HG03135 (cell line): ENCODE data around the gene CUX1.
"Not testable (repeated sequence)": the region's sequence is repeated elsewhere in the genome, so short reads cannot be mapped to it uniquely, and the experiment has no call there.

ENCODE experiments used
- ATAC-seq: cut with Tn5 transposase; IDR thresholded peaks from one replicate; pipeline ENCODE4 v1.9.1; 2021; ENCODE audit warnings: mild to moderate bottlenecking, moderate library complexity; ENCODE audit not compliant: unreplicated experiment

Gene CUX1

DNA sequence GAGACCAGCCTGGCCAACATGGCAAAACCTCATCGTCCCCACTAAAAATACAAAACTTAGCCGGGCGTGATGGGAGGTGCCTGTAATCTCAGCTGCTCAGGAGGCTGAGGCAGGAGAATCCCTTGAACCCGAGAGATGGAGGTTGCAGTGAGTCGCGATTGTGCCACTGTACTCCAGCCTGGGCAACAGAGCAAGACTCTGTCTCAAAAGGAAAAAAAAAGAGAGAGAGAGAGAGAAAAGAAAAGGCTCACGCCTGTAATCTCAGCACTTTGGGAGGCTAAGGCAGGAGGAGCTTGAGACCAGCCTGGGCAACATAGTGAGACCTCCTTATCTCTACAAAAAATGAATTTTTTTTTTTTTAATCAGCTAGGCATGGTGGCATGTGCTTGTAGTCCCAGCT lies 157.6 kb downstream of the CUX1 start:
- ATAC-seq = no peak

DNA sequence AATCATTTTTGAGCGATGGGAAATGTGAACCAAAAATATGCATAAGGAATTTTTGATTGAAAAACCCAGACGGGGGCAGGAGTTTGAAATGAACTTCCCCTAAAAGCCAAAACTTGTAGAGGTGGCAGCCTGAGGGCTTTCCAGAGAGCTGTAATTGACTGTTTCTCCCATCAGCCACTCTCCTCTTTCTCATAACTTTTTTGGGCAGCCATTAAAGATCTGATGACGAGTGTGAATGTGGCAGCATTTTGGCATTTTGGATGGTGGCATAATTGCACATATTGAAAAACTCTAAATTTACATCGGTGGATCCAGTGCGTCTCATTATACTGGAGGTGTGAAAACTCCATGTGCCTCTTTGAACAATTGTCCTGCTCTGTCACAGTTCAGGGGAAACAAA lies 159.0 kb downstream of the CUX1 start:
- ATAC-seq = no peak

DNA sequence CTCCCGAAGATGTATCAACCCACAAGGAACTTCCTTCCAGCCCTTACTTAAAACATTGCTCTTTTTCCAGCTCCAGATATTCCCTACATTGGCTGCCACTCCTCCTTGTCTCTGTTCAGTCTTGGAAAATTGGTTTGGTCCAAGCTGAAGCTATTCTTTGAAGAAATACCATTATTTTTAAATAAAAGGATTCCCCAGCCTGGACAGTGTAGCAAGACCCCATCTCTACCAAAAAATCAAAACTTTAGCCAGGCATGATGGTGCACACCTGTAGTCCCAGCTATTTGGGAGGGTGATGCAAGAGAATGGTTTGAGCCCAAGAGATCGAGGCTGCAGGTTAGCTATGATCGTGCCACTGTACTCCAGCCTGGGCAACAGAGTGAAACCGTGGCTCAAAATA lies 159.8 kb downstream of the CUX1 start:
- no peak for ATAC-seq

DNA sequence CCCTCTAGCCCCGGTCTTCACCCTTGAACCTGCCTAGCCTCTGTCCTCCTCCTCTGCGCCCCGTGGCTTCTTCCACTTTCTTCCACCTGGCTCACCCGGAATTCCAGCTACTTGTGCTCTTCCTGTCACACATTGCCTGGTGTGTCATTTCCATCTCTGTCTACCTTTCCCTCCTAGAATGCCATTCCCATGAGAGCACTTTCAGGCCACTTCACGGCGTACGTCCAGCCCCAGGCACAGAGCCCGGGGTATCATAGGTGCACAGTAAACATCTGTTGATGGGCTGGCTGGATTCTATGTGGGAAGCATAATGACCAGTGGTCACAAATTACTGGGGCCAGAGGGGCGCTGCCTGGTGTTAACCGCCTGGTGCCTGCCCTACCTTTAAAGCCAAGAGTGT lies 161.3 kb downstream of the CUX1 start:
- no peak for ATAC-seq

DNA sequence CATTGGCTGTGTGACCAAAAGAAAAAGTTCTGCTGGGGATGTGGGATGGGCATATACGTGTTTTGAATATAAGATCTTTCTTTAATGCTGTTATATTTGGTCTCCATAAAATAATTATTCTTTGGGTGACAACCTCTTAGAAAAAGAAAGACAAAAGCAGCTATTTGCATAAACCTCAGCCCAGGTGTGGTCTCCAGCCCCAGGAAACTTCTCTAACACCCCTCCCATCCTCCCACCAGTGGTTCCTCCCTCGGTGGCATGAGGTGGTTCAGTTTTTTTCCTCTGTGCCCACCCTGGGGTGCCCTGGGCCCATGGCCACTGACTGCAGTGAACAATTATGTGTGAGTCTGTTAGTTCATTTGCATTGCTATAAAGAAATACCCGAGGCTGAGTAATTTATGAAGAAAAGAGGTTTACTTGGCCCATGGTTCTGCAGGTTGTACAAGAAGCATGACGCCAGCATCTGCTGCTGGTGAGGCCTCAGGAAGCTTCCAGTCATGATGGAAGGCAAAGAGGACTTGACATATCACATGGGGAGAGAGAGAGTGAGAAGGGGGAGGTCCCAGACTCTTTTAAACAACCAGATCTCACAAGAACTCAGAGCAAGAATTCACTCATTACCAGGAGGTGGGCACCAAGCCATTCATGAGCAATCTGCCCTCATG lies 165.9 kb downstream of the CUX1 start:
- no peak for ATAC-seq

DNA sequence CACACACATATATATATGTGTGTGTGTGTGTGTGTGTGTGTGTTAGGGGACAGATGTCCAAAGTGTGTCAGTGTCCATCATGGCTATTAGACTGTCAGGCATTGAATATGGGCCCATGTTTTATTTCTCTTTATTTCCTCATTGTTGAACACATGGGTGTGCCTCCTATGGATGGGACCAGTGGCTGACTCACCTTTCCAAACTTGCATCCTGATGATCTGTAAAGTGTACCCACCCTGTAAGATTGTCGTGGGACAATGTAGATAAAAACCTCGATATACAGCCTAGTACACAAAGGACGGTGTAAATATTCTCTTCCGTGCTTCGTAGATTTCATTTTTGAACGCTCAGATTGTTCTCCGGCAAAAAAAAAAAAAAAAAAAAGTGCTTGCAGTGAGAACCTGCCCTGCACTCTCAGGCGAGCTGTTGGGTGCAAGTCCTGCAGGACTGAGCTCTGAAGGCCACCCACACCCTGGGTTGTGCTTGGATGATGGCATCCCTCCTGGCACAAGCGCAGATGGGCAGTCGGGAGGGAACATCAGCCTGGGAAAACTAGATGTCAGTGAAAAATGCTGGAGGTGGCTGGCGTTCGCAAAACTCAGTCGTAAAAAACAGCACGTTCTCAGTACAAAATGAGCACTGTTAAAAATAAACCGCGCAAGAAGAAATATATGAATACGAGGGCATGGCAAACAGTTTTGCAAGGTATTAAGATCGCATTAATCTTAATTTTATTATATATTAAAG lies 166.9 kb downstream of the CUX1 start:
- no peak for ATAC-seq

DNA sequence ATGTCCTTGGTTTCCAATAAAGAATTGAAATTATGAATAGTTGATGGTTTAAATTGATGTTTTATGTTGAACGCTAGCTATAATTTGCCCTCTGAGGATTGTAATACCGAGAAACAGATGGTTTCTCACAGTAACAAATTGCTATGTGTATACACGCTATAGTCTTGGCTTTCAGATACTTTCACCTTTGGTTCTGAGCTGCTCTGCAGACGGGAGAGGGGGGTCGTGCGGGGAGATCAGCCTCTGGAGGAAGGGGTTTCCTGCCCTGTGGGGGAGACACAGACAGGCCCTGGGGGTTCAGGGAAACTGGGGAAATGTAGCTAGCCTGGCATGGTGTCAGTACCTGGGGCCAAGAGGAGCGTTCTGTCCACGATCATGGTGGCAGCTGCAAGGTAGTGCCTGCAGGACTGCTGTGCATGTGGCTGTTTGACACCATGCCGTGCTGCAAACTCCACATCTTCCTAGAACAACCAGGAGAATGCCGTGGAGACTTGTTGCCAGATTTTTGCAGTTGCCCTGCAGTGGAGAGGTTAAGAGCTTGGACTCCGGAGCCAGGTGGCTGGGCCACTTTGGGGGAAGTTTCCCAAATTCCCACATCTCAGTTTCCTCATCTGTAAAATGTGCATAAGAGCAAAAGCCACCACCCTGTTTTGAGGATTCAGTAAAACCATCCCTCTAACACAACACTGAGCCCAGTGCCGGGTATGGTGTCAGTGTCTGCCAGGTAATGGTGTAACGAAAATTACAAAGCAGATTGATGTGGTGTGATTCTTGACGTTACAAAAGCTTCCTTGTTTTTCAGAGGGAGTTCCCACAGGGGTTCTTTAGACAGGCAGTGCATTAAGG lies 167.9 kb downstream of the CUX1 start:
- no peak for ATAC-seq

DNA sequence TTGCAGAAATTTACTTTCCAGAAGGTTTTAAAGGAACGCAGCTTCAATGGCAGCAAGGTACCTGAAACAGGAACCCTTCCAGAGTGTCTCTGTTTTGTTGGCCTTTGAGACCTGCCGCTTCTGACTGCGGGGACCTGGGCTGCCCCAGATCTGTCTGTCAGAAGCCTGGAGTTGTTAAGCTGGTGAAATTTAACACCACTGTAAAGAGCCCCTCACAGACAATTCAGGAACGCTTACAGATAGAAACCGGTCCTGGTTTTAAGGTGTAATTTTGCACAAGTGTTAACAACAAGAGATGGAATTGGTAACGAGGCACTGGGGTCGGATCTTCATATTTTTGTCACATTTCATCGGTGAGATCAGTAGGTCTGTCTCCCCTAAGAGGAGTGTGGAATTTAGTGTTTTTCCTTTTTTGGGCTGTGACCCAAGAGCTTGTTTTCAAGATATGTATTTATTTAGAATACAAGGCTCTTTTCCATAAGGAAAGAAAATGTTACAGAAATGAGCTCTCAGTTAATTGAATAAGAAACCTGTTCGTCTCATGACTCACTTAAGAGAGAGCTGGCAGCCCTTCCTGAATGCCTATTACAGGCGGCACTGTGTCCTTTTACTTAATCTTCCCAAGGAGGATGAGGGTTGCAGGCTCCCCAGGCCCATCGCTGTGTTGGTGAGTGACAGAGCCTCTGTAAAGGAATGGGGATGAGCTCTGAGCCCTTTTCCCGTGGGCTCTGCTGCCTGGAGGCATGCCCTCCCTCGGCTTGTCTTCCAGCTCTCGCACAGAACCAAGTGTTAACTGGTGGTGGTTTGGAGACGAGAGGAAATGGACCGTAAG lies 168.7 kb downstream of the CUX1 start:
- ATAC-seq = no peak

DNA sequence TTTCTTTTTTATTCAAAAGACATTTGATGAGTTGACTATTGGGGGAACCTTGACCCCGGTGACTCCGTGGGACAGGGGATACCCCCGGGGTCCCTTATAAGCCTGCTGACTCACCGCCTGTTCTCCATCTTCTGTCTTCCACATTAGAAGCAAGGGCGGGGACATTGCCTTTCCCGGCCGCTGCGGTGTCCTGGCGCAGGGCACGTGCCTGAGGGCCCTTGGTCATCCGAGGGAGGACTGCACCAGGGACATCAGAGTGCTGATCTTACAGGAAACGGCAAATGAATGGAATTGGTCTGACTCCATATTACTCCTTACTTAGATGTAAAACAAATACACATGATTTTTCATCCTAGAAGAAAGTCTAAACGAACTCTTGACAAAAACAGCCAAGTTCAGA lies 170.1 kb downstream of the CUX1 start:
- no peak for ATAC-seq

DNA sequence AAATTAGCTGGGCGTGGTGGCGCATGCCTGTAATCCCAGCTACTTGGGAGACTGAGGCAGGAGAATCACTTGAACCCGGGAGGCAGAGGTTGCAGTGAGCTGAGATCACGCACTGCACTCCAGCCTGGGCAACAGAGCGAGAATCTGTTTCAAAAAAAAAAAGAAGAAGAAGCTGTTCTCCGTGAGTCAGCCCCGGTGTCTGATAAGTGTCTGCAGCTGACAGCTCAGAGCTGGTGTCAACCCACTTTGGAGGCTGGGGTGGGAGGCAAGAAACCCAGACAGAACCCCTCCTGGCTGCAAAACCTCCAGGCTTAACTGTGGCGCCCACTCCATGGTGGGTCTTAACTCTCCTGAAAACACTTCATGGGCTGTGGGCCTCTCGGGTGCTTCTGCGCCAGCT lies 170.6 kb downstream of the CUX1 start:
- ATAC-seq = not testable (repeated sequence)

DNA sequence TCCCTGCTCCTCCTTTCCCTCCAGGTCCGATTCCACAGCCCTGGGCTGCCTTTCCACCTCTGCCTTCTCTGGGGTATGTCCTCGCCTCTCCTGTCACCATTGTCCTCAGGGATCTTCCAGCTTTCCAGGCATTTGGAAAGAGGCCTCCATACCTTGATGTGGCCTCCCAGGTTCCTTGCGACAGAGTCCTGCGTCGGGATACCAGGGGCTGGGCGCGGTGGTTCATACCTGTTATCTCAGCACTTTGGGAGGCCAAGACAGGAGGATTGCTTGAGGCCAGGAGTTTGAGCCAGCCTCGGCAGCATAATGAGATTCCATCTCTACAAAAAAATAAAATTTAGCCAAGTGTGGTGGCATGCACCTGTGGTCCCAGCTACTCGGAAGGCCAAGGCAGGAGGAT lies 171.1 kb downstream of the CUX1 start:
- ATAC-seq = no peak

DNA sequence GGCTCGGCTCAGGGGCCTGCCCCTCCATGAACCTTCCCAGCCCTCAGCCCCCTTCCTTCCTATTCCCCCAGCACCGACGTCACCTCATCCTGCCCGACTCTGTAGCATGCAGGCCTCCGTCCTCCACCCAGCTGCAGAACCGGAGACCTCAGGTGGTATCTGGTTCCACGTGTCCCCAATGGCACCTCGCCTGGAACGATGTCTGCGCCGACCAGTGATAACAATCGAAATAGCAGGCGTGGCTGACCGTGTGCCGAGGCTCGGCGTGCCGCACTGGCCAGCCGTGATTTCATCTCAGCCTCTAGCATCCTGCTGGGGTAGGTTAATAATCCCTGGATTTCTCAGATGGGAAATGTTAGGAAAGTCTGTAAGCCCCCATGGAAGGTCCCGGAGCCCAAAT lies 171.7 kb downstream of the CUX1 start:
- ATAC-seq = no peak

DNA sequence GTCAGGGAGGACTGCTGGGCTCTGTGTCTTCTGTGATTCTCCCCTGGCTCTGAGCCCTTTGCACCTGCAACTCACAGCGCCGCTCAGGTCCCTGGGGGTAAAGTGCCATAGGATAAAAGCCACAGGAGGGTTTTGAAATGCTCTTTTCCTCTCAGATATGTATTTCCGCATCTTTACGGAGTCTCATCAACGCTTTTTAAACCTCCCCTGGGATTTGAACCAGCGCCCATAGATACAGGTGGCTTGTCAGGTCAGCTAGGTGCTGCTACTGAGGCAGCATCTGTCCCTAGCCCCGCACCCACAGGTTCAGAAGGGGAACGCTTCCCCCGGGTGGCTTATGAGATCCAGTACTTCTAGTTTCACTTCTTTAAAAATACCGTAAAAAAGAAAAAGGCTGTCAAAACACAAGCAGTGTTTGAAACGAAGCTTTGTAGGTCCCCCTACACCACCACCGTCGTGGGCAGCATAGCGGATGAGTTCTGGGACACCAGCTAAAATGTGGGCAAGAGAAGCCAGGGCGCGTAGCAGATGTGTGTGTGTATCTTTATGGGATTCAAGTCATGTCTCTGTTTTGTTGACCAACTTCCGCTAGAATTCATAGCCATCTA lies 173.5 kb downstream of the CUX1 start:
- peak; percentile 72 for ATAC-seq

DNA sequence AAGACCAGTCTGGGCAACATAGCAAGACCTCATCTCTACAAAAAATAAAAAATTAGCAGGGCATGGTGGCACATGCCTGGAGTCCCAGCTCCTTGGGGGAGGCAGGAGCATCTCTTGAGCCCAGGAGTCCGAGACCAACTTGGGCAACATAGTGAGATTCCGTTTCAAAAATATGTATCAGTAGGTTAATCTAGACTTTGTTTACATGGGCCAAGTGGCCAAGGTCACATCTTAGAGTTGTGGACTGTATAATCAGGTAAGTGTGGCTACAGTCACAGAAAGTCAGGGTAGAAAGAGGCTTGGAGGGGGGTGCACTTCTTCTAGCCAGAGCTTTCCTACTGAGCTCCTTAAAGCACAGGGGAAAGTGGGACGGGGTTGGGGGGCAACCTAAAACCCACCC lies 174.4 kb downstream of the CUX1 start:
- ATAC-seq = no peak

DNA sequence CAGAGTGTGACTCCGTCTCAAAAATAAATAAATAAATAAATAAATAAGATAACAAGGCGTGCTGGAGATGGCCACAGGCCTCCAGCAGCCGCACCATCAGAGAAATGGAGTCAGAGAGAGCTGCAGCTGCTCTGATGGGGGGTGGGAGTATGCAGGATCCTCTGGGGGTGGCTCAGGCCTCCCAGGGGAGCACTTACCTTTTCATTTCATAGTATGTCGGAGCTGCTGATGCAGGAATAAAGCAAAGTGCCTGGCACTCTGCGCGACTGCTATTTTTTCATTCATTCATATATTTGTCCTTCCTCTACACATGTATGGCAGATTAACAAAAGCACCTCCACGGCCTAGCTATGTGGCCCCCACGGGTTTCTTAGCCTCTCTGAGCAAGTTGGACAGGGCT lies 175.9 kb downstream of the CUX1 start:
- no peak for ATAC-seq

DNA sequence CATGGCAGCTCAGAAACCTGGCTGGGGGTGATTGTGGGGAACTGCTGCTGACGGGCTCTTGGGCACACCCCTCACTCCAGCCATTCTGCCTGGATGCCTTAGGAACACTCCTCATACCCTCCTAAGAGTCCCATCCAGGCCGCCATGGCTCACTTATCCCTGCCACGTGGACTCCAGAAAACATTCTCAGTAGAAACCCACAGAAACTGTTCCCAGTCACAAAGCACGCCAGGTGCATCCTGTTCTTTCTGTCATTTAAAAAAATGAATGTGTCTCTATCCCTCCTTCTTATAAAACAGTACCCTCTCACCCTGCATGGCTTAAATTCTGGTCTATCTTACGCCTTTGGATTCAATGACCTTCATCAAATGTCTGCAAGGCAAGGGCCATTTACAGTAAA lies 177.7 kb downstream of the CUX1 start:
- no peak for ATAC-seq

DNA sequence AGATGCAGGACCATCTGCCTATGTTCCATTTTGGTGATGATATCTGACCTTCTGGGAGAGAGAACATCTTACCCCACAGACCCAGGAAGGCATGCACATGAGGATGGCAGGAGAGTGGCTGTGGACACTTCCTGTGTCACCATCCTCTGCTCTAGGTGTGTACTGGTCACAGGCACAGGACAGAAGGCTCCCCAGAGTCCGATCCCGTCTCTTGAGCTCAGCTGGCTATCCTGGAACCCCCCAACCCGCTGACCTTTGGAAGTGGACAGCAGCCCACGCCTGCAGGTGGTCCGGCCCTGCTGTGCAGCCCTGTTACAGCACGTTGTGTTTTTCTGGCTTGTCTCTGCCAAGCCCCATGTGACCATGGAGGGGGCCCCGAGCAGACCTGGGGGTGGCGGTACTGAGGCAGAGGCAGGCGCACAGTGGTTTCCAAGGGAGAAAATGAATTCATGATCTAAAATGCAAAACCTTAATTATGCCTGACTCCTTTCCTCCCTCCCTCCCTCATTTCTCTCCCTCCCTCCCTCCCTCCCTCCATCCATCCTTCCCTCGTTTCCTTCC lies 178.8 kb downstream of the CUX1 start:
- ATAC-seq = no peak

DNA sequence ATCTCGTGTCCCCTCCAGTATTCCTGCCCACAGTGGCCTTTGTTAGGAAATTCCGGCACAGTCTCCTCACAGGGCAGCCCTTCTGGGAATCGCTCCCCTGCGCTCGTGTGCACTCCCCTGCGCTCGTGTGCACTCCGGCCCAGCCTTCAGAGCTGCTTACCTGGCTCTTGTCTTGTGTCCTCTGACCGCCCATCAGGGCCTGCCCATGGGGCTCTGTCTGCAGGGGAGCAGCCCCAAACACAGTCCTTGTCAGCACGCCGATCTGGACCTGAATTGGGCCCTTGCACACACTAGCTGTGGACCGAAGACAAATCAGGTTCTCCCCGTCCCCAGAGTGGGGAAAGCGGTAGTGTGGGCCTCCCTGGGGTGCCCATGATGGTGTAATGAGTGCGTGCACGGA lies 179.4 kb downstream of the CUX1 start:
- ATAC-seq = no peak

DNA sequence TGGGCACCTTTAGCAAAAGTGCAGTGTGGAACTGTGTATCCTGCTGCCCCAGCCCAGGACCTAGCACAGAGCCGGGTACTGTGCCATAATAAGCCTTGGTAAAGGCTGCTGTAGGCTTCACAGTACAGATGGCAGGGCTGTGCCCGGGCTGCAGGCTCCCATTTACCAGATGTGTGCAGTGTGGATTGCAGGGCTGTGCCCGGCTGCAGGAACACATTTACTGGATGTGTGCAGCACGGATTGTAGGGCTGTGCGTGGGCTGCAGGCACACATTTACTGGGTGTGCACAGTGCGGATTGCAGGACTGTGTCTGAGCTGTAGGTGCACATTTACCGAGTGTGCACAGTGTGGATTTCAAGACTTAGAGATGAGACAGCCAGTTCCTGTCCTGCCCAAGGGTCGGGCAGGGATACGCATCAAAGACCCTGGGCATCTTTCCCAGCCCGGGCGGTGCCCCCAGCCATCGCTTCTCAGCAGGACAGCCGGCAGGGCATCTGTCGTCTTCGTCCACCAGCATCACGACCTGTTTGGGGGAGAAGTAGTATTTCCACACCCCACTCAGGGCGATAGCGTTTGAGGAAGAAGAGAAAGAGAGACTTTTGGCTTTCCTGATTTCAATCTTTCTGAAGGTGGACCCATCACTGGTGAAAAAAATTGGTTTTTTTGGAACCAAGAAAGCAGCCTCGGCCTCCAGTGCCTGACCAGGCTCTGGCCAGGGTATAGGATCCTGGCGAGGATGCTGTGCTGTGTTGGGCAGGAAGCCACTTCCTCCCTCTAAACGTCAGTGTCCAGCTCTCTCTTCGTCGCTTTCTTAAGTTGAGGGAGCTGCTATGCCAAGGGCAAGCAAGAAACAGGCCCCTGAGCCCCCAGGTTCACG lies 180.8 kb downstream of the CUX1 start:
- ATAC-seq = no peak
